Keratinocyte (primary cell): ENCODE results near the gene AADACL3. TPM values are rescaled to one million over a fixed set of nuclear protein-coding genes. Genes with fewer than 3 reads are reported as not detected.

Experiments
- DNase-seq: peaks from one replicate; pipeline ENCODE4 v3.0.0-alpha.2; 2011; ENCODE audit warnings: low read depth, missing footprints, low spot score
- FAIRE-seq: peaks from 2 replicates; lab custom pipeline; 2011; peaks lifted over from hg19 to GRCh38; lab: Jason Lieb, UNC
- H2AFZ ChIP-seq: 2 replicates; pipeline ENCODE4 v1.6.0; 2012; ENCODE audit warnings: low read length, control low read depth, inconsistent platforms; ENCODE audit not compliant: control insufficient read depth
- H3K27ac ChIP-seq: 2 replicates; pipeline ENCODE4 v1.5.1; 2011; ENCODE audit warnings: low read length; ENCODE audit not compliant: control insufficient read depth, insufficient read depth
- H3K27me3 ChIP-seq: 3 replicates; pipeline ENCODE4 v1.6.0; 2011; ENCODE audit warnings: low read length; ENCODE audit not compliant: control insufficient read depth, insufficient read depth; ENCODE audit errors: extremely low read depth
- H3K36me3 ChIP-seq, 2 experiments: 2 replicates in 1 of 2; 3 replicates in 1 of 2; pipeline ENCODE4 v1.5.1; 2011; ENCODE audit warnings: low read length in 2 of 2, mild to moderate bottlenecking in 1 of 2; ENCODE audit not compliant: control insufficient read depth in 2 of 2, insufficient read depth in 2 of 2; ENCODE audit errors: extremely low read depth in 1 of 2
- H3K4me1 ChIP-seq: 3 replicates; pipeline ENCODE4 v1.5.1; 2011; ENCODE audit warnings: low read length; ENCODE audit not compliant: control insufficient read depth, insufficient read depth; ENCODE audit errors: extremely low read depth
- H3K4me2 ChIP-seq: 3 replicates; pipeline ENCODE4 v1.6.0; 2011; ENCODE audit warnings: low read depth, low read length; ENCODE audit not compliant: control insufficient read depth, insufficient read depth; ENCODE audit errors: extremely low read depth
- H3K4me3 ChIP-seq, 3 experiments: fragments of 200-600 bp in 1 of 3; sonication (generic) in 1 of 3; 2 replicates in 2 of 3; 3 replicates in 1 of 3; pipeline ENCODE4 v1.5.1; 2011 to 2016; ENCODE audit warnings: low read length in 3 of 3, mild to moderate bottlenecking in 3 of 3, control low read depth in 2 of 3, inconsistent platforms in 1 of 3, low read depth in 1 of 3, mixed read lengths in 1 of 3, mixed run types in 1 of 3, moderate library complexity in 1 of 3; ENCODE audit not compliant: control insufficient read depth in 2 of 3, insufficient read depth in 2 of 3; ENCODE audit errors: extremely low read depth in 1 of 3
- H3K79me2 ChIP-seq: 2 replicates; pipeline ENCODE4 v1.6.0; 2012; ENCODE audit warnings: low read length; ENCODE audit not compliant: control insufficient read depth, insufficient read depth
- H3K9ac ChIP-seq: 3 replicates; pipeline ENCODE4 v1.6.0; 2011; ENCODE audit warnings: low read length; ENCODE audit not compliant: control insufficient read depth, insufficient read depth; ENCODE audit errors: extremely low read depth
- H3K9me1 ChIP-seq: 3 replicates; pipeline ENCODE4 v1.6.0; 2011; ENCODE audit warnings: low read length; ENCODE audit not compliant: control insufficient read depth, insufficient read depth; ENCODE audit errors: extremely low read depth
- H3K9me3 ChIP-seq: 2 replicates; pipeline ENCODE4 v1.5.1; 2012; ENCODE audit warnings: low read depth, low read length; ENCODE audit not compliant: control insufficient read depth
- H4K20me1 ChIP-seq: 3 replicates; pipeline ENCODE4 v1.6.0; 2011; ENCODE audit warnings: low read length; ENCODE audit not compliant: control insufficient read depth, insufficient read depth; ENCODE audit errors: extremely low read depth
- CTCF ChIP-seq, 3 experiments: IDR thresholded peaks in 1 of 3; conservative IDR thresholded peaks in 1 of 3; optimal IDR thresholded peaks in 1 of 3; 2 replicates in 2 of 3; 3 replicates in 1 of 3; pipeline versions ENCODE3 to v1.5.1; 2011; ENCODE audit warnings: low read length in 3 of 3, mild to moderate bottlenecking in 3 of 3, moderate library complexity in 2 of 3, control low read depth in 1 of 3, inconsistent platforms in 1 of 3; ENCODE audit not compliant: insufficient read depth in 2 of 3; ENCODE audit errors: extremely low read depth in 1 of 3
- EZH2 ChIP-seq: IDR thresholded peaks from one replicate; pipeline ENCODE4 v1.6.1; 2012; ENCODE audit warnings: inconsistent platforms, mild to moderate bottlenecking, low read length, moderate library complexity
- dilution Hi-C: fragments of 300-500 bp; cut with MboI; formaldehyde crosslinking; loops from one replicate; pipeline ENCODE4 v1.7.0; 2020; ENCODE audit warnings: low sequenced_read_pairs; ENCODE audit not compliant: extremely low pct_ligation_motif_present
- polyA plus RNA-seq, 5 experiments: library from polyadenylated mRNA; depleted of rRNA in 3 of 5; stranded (reverse) in 3 of 5; stranded (forward) in 1 of 5; unstranded in 1 of 5; fragments of >200 nt; gene quantifications; 1 replicate in 1 of 5; 2 replicates in 3 of 5; 3 replicates in 1 of 5; pipeline versions ENCODE4 v1.2.1 to v1.2.3, GENCODE V29; 2011 to 2012; ENCODE audit warnings: missing spikeins in 2 of 5, low read depth in 1 of 5, low replicate concordance in 1 of 5

AADACL3 gene
- polyA plus RNA-seq, 1 donor (not counting 4 experiments of a cell fraction or from before 2014, with no cell fraction given): 0.03 TPM

DNA sequence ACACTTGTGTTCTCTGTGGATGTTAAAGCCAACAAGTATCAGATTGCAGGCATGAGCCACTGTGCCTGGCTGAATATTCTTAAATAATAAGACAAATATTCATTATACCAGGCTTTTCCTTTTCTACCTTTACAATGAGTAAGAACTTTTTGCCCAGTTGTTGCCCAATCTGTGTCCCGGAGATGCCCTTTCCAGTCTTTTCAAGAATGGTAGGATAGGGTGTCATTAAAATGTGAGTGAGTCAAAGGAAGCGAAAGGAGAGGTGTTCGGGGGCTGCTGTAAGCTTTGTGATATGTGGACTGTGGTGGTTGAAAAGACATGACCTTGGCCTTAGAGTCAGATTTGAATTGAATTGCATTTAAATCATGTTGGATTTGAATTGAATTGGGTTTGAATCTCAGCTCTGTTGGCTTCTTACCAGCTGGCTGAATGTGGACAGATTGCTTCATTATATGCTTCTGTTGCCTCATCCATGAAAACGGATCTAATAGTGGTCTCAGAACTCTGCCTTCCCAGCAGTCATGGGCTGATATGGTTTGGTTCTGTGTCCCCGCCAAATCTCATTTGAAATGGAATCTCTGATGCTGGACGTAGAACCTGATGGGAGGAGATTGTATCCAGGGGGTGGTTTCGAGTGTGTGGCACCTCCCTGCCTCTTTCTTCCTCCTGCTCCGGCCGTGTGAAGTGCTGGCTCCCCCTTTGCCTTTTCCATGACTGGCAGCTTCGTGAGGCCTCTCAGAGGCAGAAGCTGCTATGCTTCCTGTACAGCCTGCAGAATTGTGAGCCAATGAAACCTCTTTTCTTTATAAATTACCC lies 22.7 kb upstream of the AADACL3 start:
- no peaks in the 10 kb centered on the region for H3K9me1 ChIP-seq
- no peak overlapping the region for H3K9ac ChIP-seq
- DNase-seq (no peak), FAIRE-seq (no peak)
- H3K4me2 ChIP-seq: no peak overlapping the region
- no peaks in the 10 kb centered on the region for H3K9me3 ChIP-seq
- H2AFZ ChIP-seq: no peak overlapping the region
- no peak overlapping the region for H3K4me3 ChIP-seq
- H3K4me1 ChIP-seq: no peaks in the 10 kb centered on the region
- no peaks in the 10 kb centered on the region for H3K27me3 ChIP-seq
- no peaks in the 10 kb centered on the region for H3K79me2 ChIP-seq
- H3K27ac ChIP-seq: no peak overlapping the region
- dilution Hi-C loops: no loop called here
- no peak for TF ChIP-seq CTCF (optimal IDR thresholded peaks at IDR 0.05 in 1 of 3, IDR thresholded peaks at IDR 0.05 in 1 of 3, conservative IDR thresholded peaks at IDR 0.05 in 1 of 3; ENCODE audit: extremely low read depth in 1 of 3, insufficient read depth in 2 of 3, low read length in 3 of 3)
- no peak for TF ChIP-seq EZH2
- no peaks in the 10 kb centered on the region for H3K36me3 ChIP-seq
- no peaks in the 10 kb centered on the region for H4K20me1 ChIP-seq

DNA sequence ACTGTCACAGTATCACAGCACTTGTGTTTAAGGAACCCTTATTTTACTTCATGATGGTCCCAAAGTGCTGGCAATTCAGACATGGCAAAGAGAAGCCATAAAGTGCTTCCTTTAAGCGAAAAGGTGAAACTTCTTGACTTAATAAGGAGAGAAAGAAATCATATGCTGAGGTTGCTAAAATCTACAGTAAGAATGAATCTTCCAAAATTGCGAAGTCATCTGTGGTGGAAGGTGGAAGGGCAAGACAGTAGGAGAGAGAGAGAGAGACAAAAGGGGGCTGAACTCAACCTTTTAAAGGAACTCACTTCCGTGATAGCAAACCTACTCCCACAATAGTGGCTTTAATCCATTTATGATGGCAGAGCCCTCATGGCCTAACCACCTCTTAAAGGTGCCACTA lies 19.3 kb upstream of the AADACL3 start:
- Histone ChIP-seq H2AFZ (no peak overlapping the region), H3K9me3 (no peaks in the 10 kb centered on the region), H3K27me3 (no peaks in the 10 kb centered on the region), H3K36me3 (no peaks in the 10 kb centered on the region), H3K4me1 (no peaks in the 10 kb centered on the region), H3K4me3 (no peak overlapping the region), H3K9me1 (no peaks in the 10 kb centered on the region), H3K79me2 (no peaks in the 10 kb centered on the region), H4K20me1 (no peaks in the 10 kb centered on the region), H3K9ac (no peak overlapping the region), H3K4me2 (no peak overlapping the region), H3K27ac (no peak overlapping the region)
- TF ChIP-seq CTCF (optimal IDR thresholded peaks at IDR 0.05 in 1 of 3, IDR thresholded peaks at IDR 0.05 in 1 of 3, conservative IDR thresholded peaks at IDR 0.05 in 1 of 3; ENCODE audit: extremely low read depth in 1 of 3, insufficient read depth in 2 of 3, low read length in 3 of 3) (no peak), EZH2 (no peak)
- dilution Hi-C loops: no loop called here
- DNase-seq (no peak), FAIRE-seq (no peak)
